ENCODE measurements around the gene PPP1R3G. TPM values are rescaled to one million over a fixed set of nuclear protein-coding genes. Genes with fewer than 3 reads are reported as not detected.

PPP1R3G gene
- total and polyA plus RNA-seq, 2 donors (not counting 1 experiment from before 2014, with no cell fraction given): 0.09 to 0.25 TPM

DNA sequence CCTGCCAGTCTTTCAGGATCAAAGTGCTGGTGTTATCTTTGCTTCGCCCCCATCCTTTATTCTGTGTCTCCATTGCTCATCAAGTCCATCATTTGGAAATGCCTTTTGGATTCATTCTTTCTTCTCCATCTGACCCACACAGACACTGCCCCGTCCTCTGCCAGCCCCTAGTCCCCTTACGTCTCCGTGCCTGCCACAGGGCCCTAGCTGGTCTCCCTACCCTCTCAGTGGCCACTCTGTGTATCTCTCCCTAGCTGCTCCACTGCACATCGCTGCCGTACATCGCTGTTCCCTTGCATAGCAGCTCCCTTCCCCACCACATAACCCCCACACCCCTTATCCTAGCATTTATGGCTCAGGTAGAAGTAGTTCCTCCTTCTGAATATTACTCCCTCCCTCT lies 15.7 kb downstream of the PPP1R3G start:
- H2AFZ ChIP-seq (ENCODE audit: insufficient read depth, low read depth, low read length, poor library complexity, severe bottlenecking): no peak overlapping the region
- no peak overlapping the region for H3K9ac ChIP-seq (ENCODE audit: low read length)
- WGBS (ENCODE audit: insufficient coverage): 100% methylated on average over 7 of the region's 7 CpGs
- peaks cover 3 to 15% of the 10 kb centered on the region in 2 donors for H3K4me1 ChIP-seq (ENCODE audit: control insufficient read depth in 2 of 2, insufficient read depth in 2 of 2, low read length in 2 of 2)
- H3K4me3 ChIP-seq (ENCODE audit: control extremely low read depth in 1 of 5, extremely low read depth in 1 of 5, insufficient read depth in 1 of 5, low read depth in 2 of 5, low read length in 4 of 5): no peak overlapping the region
- intact Hi-C loops (cut with micrococcal nuclease): no loop called here
- ChIA-PET POLR2A (no interaction called here), CTCF (no interaction called here)
- Mint-ChIP-seq H3K9me3 (ENCODE audit: insufficient read depth) (no peaks in the 10 kb centered on the region), H3K4me3 (no peak overlapping the region), H3K27me3 (no peaks in the 10 kb centered on the region), H3K27ac (no peak overlapping the region), H3K4me1 (peaks cover 12% of the 10 kb centered on the region)
- H4K20me1 ChIP-seq (ENCODE audit: control insufficient read depth, insufficient read depth, low read length, poor library complexity, severe bottlenecking): no peaks in the 10 kb centered on the region
- H3K9me3 ChIP-seq (ENCODE audit: control extremely low read depth in 1 of 3, control insufficient read depth in 2 of 3, insufficient read depth in 1 of 3, low read length in 2 of 3): no peaks in the 10 kb centered on the region
- no peak overlapping the region for H3K27ac ChIP-seq (ENCODE audit: low read length in 2 of 2)
- no peaks in the 10 kb centered on the region for H3K36me3 ChIP-seq (replicated peaks in 1 of 2; ENCODE audit: control extremely low read depth in 1 of 2, control insufficient read depth in 1 of 2, extremely low read depth in 1 of 2, insufficient read depth in 2 of 2, low read length in 1 of 2)
- no peak for ATAC-seq (ENCODE audit: low read depth)
- no peak for DNase-seq
- H3K4me2 ChIP-seq (replicated peaks; ENCODE audit: low read depth, low read length, poor library complexity, severe bottlenecking): no peak overlapping the region
- H3K27me3 ChIP-seq (replicated peaks in 1 of 4; ENCODE audit: control extremely low read depth in 1 of 4, control insufficient read depth in 3 of 4, insufficient read depth in 4 of 4, low read length in 3 of 4): no peaks in the 10 kb centered on the region
- no peak for TF ChIP-seq EZH2 (IDR thresholded peaks at IDR 0.05; ENCODE audit: borderline replicate concordance, insufficient read depth, low read depth, low read length, poor library complexity, severe bottlenecking)
- TF ChIP-seq, protein P1, sequence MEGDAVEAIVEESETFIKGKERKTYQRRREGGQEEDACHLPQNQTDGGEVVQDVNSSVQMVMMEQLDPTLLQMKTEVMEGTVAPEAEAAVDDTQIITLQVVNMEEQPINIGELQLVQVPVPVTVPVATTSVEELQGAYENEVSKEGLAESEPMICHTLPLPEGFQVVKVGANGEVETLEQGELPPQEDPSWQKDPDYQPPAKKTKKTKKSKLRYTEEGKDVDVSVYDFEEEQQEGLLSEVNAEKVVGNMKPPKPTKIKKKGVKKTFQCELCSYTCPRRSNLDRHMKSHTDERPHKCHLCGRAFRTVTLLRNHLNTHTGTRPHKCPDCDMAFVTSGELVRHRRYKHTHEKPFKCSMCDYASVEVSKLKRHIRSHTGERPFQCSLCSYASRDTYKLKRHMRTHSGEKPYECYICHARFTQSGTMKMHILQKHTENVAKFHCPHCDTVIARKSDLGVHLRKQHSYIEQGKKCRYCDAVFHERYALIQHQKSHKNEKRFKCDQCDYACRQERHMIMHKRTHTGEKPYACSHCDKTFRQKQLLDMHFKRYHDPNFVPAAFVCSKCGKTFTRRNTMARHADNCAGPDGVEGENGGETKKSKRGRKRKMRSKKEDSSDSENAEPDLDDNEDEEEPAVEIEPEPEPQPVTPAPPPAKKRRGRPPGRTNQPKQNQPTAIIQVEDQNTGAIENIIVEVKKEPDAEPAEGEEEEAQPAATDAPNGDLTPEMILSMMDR (IDR thresholded peaks at IDR 0.05): no peak
- no peaks in the 10 kb centered on the region for H3K79me2 ChIP-seq (ENCODE audit: control insufficient read depth, insufficient read depth, low read length)

DNA sequence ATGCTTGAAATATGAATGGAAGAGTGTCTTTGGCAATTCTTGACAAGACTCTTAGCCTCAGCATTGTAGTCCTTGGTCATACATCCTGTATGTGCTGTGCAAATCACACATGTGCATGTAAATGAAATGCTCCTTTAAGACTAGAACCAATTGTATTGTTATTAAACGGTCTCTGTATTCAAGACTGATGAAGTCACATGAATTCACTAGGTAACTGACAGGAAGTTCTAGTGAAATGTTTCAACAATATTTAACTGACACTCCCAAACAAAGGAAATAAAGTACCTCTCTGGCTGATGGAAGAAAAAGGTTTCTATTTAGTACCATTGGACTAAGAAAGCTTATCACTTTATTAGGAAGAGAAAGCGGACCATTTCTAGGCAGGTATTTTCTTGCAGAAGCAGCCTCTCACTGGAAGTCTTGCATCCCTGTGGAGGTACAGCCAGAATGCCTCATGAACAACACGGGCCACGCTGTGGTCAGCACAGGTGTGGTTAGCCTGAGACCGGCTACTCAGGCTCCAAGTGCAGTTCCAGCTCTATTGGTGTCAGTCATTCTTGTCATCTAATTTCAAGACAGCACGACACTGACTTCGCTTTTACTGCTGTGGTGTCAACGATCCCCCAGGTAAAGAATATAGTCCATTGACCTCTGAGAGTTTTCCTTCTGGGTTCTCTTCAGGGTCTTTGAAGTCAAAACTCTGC lies 17.3 kb downstream of the PPP1R3G start:
- H3K27me3 ChIP-seq (replicated peaks in 1 of 4; ENCODE audit: control extremely low read depth in 1 of 4, control insufficient read depth in 3 of 4, insufficient read depth in 4 of 4, low read length in 3 of 4): no peaks in the 10 kb centered on the region
- Mint-ChIP-seq H3K27me3 (no peaks in the 10 kb centered on the region), H3K27ac (no peak overlapping the region), H3K9me3 (ENCODE audit: insufficient read depth) (no peaks in the 10 kb centered on the region), H3K4me1 (no peaks in the 10 kb centered on the region), H3K4me3 (no peak overlapping the region)
- H3K27ac ChIP-seq (ENCODE audit: low read length in 2 of 2): no peak overlapping the region
- no peaks in the 10 kb centered on the region for H4K20me1 ChIP-seq (ENCODE audit: control insufficient read depth, insufficient read depth, low read length, poor library complexity, severe bottlenecking)
- ATAC-seq (ENCODE audit: low read depth) (no peak), DNase-seq (no peak)
- no peaks in the 10 kb centered on the region for H3K36me3 ChIP-seq (replicated peaks in 1 of 2; ENCODE audit: control extremely low read depth in 1 of 2, control insufficient read depth in 1 of 2, extremely low read depth in 1 of 2, insufficient read depth in 2 of 2, low read length in 1 of 2)
- H3K4me2 ChIP-seq (replicated peaks; ENCODE audit: low read depth, low read length, poor library complexity, severe bottlenecking): no peak overlapping the region
- POLR2A ChIA-PET: no interaction called here
- no peaks in the 10 kb centered on the region for H3K9me3 ChIP-seq (ENCODE audit: control extremely low read depth in 1 of 3, control insufficient read depth in 2 of 3, insufficient read depth in 1 of 3, low read length in 2 of 3)
- no peak overlapping the region for H3K9ac ChIP-seq (ENCODE audit: low read length)
- TF ChIP-seq EZH2 (IDR thresholded peaks at IDR 0.05; ENCODE audit: borderline replicate concordance, insufficient read depth, low read depth, low read length, poor library complexity, severe bottlenecking): no peak
- TF ChIP-seq, protein P1 (IDR thresholded peaks at IDR 0.05): no peak
- WGBS (ENCODE audit: insufficient coverage): 98% methylated on average over 7 of the region's 8 CpGs
- CTCF ChIA-PET: interaction anchor here (0.7 kb wide), 1 partner anchor 493 kb away, joined by 3 read pairs; no protein-coding TSS in a partner anchor
- no peaks in the 10 kb centered on the region for H3K4me1 ChIP-seq (ENCODE audit: control insufficient read depth in 2 of 2, insufficient read depth in 2 of 2, low read length in 2 of 2)
- no peak overlapping the region for H2AFZ ChIP-seq (ENCODE audit: insufficient read depth, low read depth, low read length, poor library complexity, severe bottlenecking)
- H3K79me2 ChIP-seq (ENCODE audit: control insufficient read depth, insufficient read depth, low read length): no peaks in the 10 kb centered on the region
- no peak overlapping the region for H3K4me3 ChIP-seq (ENCODE audit: control extremely low read depth in 1 of 5, extremely low read depth in 1 of 5, insufficient read depth in 1 of 5, low read depth in 2 of 5, low read length in 4 of 5)
- intact Hi-C loops (cut with micrococcal nuclease): no loop called here
